SK-N-SH (cell line): ENCODE measurements around the gene RASGRP4. TPM values are rescaled to one million over a fixed set of nuclear protein-coding genes. Genes with fewer than 3 reads are reported as not detected.

Source experiments
- CTCF ChIA-PET: fragments of 300-600, 350-600 bp; formaldehyde crosslinking; extraction: SDS; loops from one replicate; lab custom pipeline; 2021; lab: Yijun Ruan, JAX
- POLR2A ChIA-PET: fragments of 350-600 bp; sonication (Branson Sonifier 250); formaldehyde crosslinking; extraction: SDS; loops from one replicate; lab custom pipeline; 2020; ENCODE audit warnings: antibody characterized with exemption, inconsistent platforms; lab: Yijun Ruan, JAX
- DNase-seq: peaks from one replicate; pipeline ENCODE4 v3.0.0; 2012
- H2AFZ ChIP-seq: fragments of 200-600 bp; sonication (generic); 2 replicates; pipeline ENCODE4 v1.8.1; 2016; ENCODE audit warnings: antibody characterized with exemption, mild to moderate bottlenecking, low read depth
- H3F3A ChIP-seq: fragments of 200-600 bp; sonication (generic); replicated peaks from 2 replicates; pipeline ENCODE3; 2016; ENCODE audit warnings: antibody characterized with exemption, mild to moderate bottlenecking; ENCODE audit not compliant: insufficient read depth
- H3K27ac ChIP-seq, 2 experiments: fragments of 200-500 bp in 1 of 2; fragments of 200-600 bp in 1 of 2; sonication (Bioruptor generic) in 1 of 2; sonication (generic), shearing (Covaris generic) in 1 of 2; 2 replicates each; pipeline versions ENCODE4 v1.5.1 to v1.6.1; 2014 to 2016; ENCODE audit warnings: low read depth in 2 of 2, inconsistent platforms in 1 of 2, low read length in 1 of 2, mild to moderate bottlenecking in 1 of 2, mixed read lengths in 1 of 2
- H3K27me3 ChIP-seq: fragments of 200-600 bp; sonication (generic), shearing (Covaris generic); 2 replicates; pipeline ENCODE4 v1.6.1; 2016; ENCODE audit warnings: mixed run types; ENCODE audit not compliant: insufficient read depth
- H3K36me3 ChIP-seq, 2 experiments: fragments of 200-500 bp in 1 of 2; fragments of 200-600 bp in 1 of 2; sonication (Bioruptor generic) in 1 of 2; sonication (generic) in 1 of 2; replicated peaks in 1 of 2; 2 replicates each; pipeline versions ENCODE3 to v1.5.1; 2014 to 2016; ENCODE audit warnings: low read length in 1 of 2, mild to moderate bottlenecking in 1 of 2; ENCODE audit not compliant: insufficient read depth in 2 of 2, control insufficient read depth in 1 of 2
- H3K4me1 ChIP-seq, 2 experiments: fragments of 200-500 bp in 1 of 2; fragments of 200-600 bp in 1 of 2; sonication (Bioruptor generic) in 1 of 2; sonication (generic), shearing (Covaris generic) in 1 of 2; 2 replicates each; pipeline versions ENCODE4 v1.5.1 to v1.6.1; 2014 to 2016; ENCODE audit warnings: low read depth in 1 of 2, low read length in 1 of 2, mixed run types in 1 of 2; ENCODE audit not compliant: insufficient read depth in 2 of 2, control insufficient read depth in 1 of 2
- H3K4me2 ChIP-seq: fragments of 200-600 bp; sonication (generic), shearing (Covaris generic); 2 replicates; pipeline ENCODE4 v1.6.1; 2017; ENCODE audit warnings: mixed run types
- H3K4me3 ChIP-seq, 2 experiments: fragments of 200-500 bp in 1 of 2; fragments of 200-600 bp in 1 of 2; sonication (Bioruptor generic) in 1 of 2; sonication (generic), shearing (Covaris generic) in 1 of 2; 2 replicates each; pipeline versions ENCODE4 v1.5.1 to v1.8.1; 2014 to 2016; ENCODE audit warnings: low read depth in 2 of 2, inconsistent platforms in 1 of 2, low read length in 1 of 2, mild to moderate bottlenecking in 1 of 2, mixed read lengths in 1 of 2, moderate library complexity in 1 of 2
- H3K79me2 ChIP-seq: fragments of 200-600 bp; sonication (generic); 2 replicates; pipeline ENCODE4 v1.8.1; 2017; ENCODE audit warnings: mild to moderate bottlenecking; ENCODE audit not compliant: insufficient read depth
- H3K9ac ChIP-seq: fragments of 200-600 bp; sonication (generic); 2 replicates; pipeline ENCODE4 v1.6.1; 2017; ENCODE audit warnings: mixed run types
- H3K9me2 ChIP-seq: fragments of 200-600 bp; sonication (generic); 2 replicates; pipeline ENCODE4 v1.6.1; 2017; ENCODE audit warnings: mixed run types
- H3K9me3 ChIP-seq: fragments of 200-600 bp; sonication (generic); 2 replicates; pipeline ENCODE4 v1.6.1; 2017; ENCODE audit warnings: mixed run types, mild to moderate bottlenecking, moderate library complexity
- H4K20me1 ChIP-seq: fragments of 200-600 bp; sonication (generic); 2 replicates; pipeline ENCODE4 v1.6.1; 2017; ENCODE audit warnings: mild to moderate bottlenecking, mixed run types; ENCODE audit not compliant: insufficient read depth
- ELF1 ChIP-seq: IDR thresholded peaks from 2 replicates; pipeline ENCODE4 v1.4.0; 2012
- FOXJ3 ChIP-seq: sonication (generic); formaldehyde crosslinking; IDR thresholded peaks from 2 replicates; pipeline ENCODE4 v1.5.1; 2020; ENCODE audit warnings: mild to moderate bottlenecking, missing genetic modification reagents
- GATA2 ChIP-seq: sonication (generic); formaldehyde crosslinking; IDR thresholded peaks from 2 replicates; pipeline ENCODE4 v1.5.0; 2020; ENCODE audit warnings: mild to moderate bottlenecking, missing genetic modification reagents
- JUND ChIP-seq: IDR thresholded peaks from 2 replicates; pipeline ENCODE4 v1.4.0; 2012
- MXI1 ChIP-seq: IDR thresholded peaks from 2 replicates; pipeline ENCODE4 v1.6.1; 2012; ENCODE audit warnings: mild to moderate bottlenecking, low read depth, low read length, improper control_type of control experiment
- NFIC ChIP-seq: IDR thresholded peaks from 2 replicates; pipeline ENCODE4 v1.4.0; 2012; ENCODE audit warnings: borderline replicate concordance
- NRF1 ChIP-seq: IDR thresholded peaks from 2 replicates; pipeline ENCODE4 v1.6.1; 2012; ENCODE audit warnings: low read depth, mild to moderate bottlenecking, low read length
- PBX3 ChIP-seq: IDR thresholded peaks from 2 replicates; pipeline ENCODE4; 2012
- POLR2AphosphoS5 ChIP-seq: IDR thresholded peaks from 2 replicates; pipeline ENCODE4 v1.6.1; 2012; ENCODE audit warnings: low read depth, low read length
- RAD21 ChIP-seq: IDR thresholded peaks from 2 replicates; pipeline ENCODE4 v1.6.1; 2012; ENCODE audit warnings: mild to moderate bottlenecking, low read length
- RCOR1 ChIP-seq: fragments of 150-350 bp; IDR thresholded peaks from 2 replicates; pipeline ENCODE4 v1.6.1; 2017; ENCODE audit warnings: antibody characterized with exemption, low read length
- REST ChIP-seq: IDR thresholded peaks from 2 replicates; pipeline ENCODE4 v1.6.1; 2012; ENCODE audit warnings: mild to moderate bottlenecking, low read depth, low read length, moderate library complexity
- RFX5 ChIP-seq: IDR thresholded peaks from 2 replicates; pipeline ENCODE4 v1.6.1; 2012; ENCODE audit warnings: mild to moderate bottlenecking, improper control_type of control experiment, low read length
- TAF1 ChIP-seq: IDR thresholded peaks from 2 replicates; pipeline ENCODE4 v1.6.1; 2012; ENCODE audit warnings: low read depth, mild to moderate bottlenecking, low read length, moderate library complexity, borderline replicate concordance
- TCF12 ChIP-seq: IDR thresholded peaks from 2 replicates; pipeline ENCODE4 v1.4.0; 2012
- TEAD4 ChIP-seq: IDR thresholded peaks from 2 replicates; pipeline ENCODE4 v1.4.0; 2012; ENCODE audit warnings: mild to moderate bottlenecking, borderline replicate concordance; ENCODE audit not compliant: insufficient read depth
- YY1 ChIP-seq: IDR thresholded peaks from 2 replicates; pipeline ENCODE4 v1.4.0; 2012; ENCODE audit warnings: low read depth, mild to moderate bottlenecking
- WGBS: methylation state at CpG from one replicate; pipeline ENCODE4 v1.1.6; 2017; ENCODE audit warnings: low lambda C conversion rate; 5-methylcytosine and 5-hydroxymethylcytosine counted together
- polyA plus RNA-seq, 3 experiments: library from polyadenylated mRNA; depleted of rRNA; stranded (reverse); fragments of >200 nt; gene quantifications; 2 replicates each; pipeline ENCODE4 v1.2.3, GENCODE V29; 2012

The RASGRP4 gene
- polyA plus RNA-seq, 1 of the 3 experiments (the other 2 are of a cell fraction), result not detected

- Histone ChIP-seq H3K9me2 (no peaks in the 10 kb centered on the region), H3K79me2 (peaks cover 21% of the 10 kb centered on the region), H4K20me1 (0 out of 2 replicates have a peak, but pooled peaks cover 8% of the 10 kb centered on the region), H3K9ac (no peak overlapping the region), H3K27me3 (no peaks in the 10 kb centered on the region), H3K4me2 (no peak overlapping the region), H2AFZ (no peak overlapping the region), H3K36me3 (peaks cover 12 to 41% of the 10 kb centered on the region in 2 experiments), H3K27ac (no peak overlapping the region), H3K4me1 (peaks cover 0 to 7% of the 10 kb centered on the region in 2 experiments; a peak in 1 of 4 replicates), H3K9me3 (no peaks in the 10 kb centered on the region), H3F3A (peaks cover 12% of the 10 kb centered on the region), H3K4me3 (no peak overlapping the region)
- TF ChIP-seq RAD21 (no peak), RFX5 (no peak), MXI1 (no peak), TEAD4 (no peak), PBX3 (no peak), TAF1 (no peak), POLR2AphosphoS5 (no peak), FOXJ3 (no peak)
- POLR2A ChIA-PET, result no interaction called here
- CTCF ChIA-PET, result interaction anchor here (1.8 kb wide), 1 partner anchor 481 kb away, joined by 3 read pairs; no protein-coding TSS in a partner anchor
- WGBS, result 95% methylated on average over 10 of the region's 10 CpGs
- no peak for DNase-seq
These were observed 42.8 kb downstream of the RASGRP4 start for GRCh38 chr19:38383184-38383583.

GRCh38 chr19:38381138-38381537 is 44.9 kb downstream of the RASGRP4 start:
- Histone ChIP-seq H3K36me3 (peaks cover 25 to 44% of the 10 kb centered on the region in 2 experiments), H4K20me1 (peaks cover 24% of the 10 kb centered on the region)

GRCh38 chr19:38378866-38379265 is 47.2 kb downstream of the RASGRP4 start:
- peaks cover 25 to 38% of the 10 kb centered on the region in 2 experiments for H3K36me3 ChIP-seq
- 97% methylated on average over 10 of the region's 10 CpGs for WGBS
- DNase-seq, result no peak
- peaks cover 56% of the 10 kb centered on the region for H3K79me2 ChIP-seq
- POLR2A ChIA-PET, result no interaction called here
- H3F3A ChIP-seq, result peaks cover 3% of the 10 kb centered on the region
- no peaks in the 10 kb centered on the region for H3K9me3 ChIP-seq
- H3K9ac ChIP-seq, result no peak overlapping the region
- H3K27me3 ChIP-seq, result no peaks in the 10 kb centered on the region
- CTCF ChIA-PET, result interaction anchor here (1.4 kb wide), 1 partner anchor 24 kb away, joined by 7 read pairs; the partner anchor contains the start of gene FAM98C
- H4K20me1 ChIP-seq, result peaks cover 26% of the 10 kb centered on the region
- H3K4me1 ChIP-seq, result peaks cover 6 to 14% of the 10 kb centered on the region in 2 experiments; a peak in 3 of 4 replicates
- no peak overlapping the region for H2AFZ ChIP-seq
- no peak overlapping the region for H3K4me2 ChIP-seq
- no peaks in the 10 kb centered on the region for H3K9me2 ChIP-seq
- H3K4me3 ChIP-seq, result no peak overlapping the region
- no peak overlapping the region for H3K27ac ChIP-seq
- TF ChIP-seq JUND, result no peak
- TF ChIP-seq NFIC, result no peak
- no peak for TF ChIP-seq REST
- TF ChIP-seq RAD21, result no peak
- no peak for TF ChIP-seq NRF1
- TF ChIP-seq GATA2 (CRISPR knock-in tag), result no peak
- no peak for TF ChIP-seq FOXJ3
- no peak for TF ChIP-seq RFX5
- TF ChIP-seq RCOR1, result no peak
- no peak for TF ChIP-seq YY1
- TF ChIP-seq ELF1, result no peak
- no peak for TF ChIP-seq TCF12

More at GRCh38 chr19:38381138-38381537, 44.9 kb downstream of the RASGRP4 start:
- Histone ChIP-seq H3K27me3 (no peaks in the 10 kb centered on the region), H3F3A (peaks cover 3% of the 10 kb centered on the region), H3K79me2 (peaks cover 41% of the 10 kb centered on the region), H2AFZ (no peak overlapping the region), H3K4me3 (no peak overlapping the region), H3K9me2 (no peaks in the 10 kb centered on the region), H3K9me3 (no peaks in the 10 kb centered on the region), H3K9ac (no peak overlapping the region), H3K4me2 (no peak overlapping the region), H3K27ac (no peak overlapping the region), H3K4me1 (peaks cover 4 to 7% of the 10 kb centered on the region in 2 experiments; a peak in 3 of 4 replicates)
- CTCF ChIA-PET, result interaction anchor here (0.9 to 1.2 kb wide), 3 partner anchors 22 to 38 kb away, joined by 3 read pairs; partner anchors contain the start of gene FAM98C
- DNase-seq, result no peak
- no peak for TF ChIP-seq TCF12
- 96% methylated on average over 7 of the region's 9 CpGs for WGBS
- POLR2A ChIA-PET, result no interaction called here
